ENCODE data around the gene C16orf86.

The C16orf86 gene, protein sequence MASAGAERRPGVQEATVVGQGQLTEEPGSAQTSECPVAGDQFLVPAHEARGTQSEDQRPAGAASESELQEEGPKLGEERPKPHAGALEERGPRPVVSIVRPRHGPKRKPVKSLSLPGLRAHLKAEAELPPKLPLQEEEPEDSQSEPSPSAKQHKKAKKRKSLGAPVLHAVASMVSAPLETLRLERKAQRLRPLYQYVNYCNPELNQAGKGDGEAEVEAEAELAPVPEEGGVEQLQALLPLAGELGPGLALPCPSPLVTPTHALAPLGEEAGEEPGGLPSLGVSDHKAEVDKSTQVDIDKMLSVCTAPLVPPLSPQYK

DNA sequence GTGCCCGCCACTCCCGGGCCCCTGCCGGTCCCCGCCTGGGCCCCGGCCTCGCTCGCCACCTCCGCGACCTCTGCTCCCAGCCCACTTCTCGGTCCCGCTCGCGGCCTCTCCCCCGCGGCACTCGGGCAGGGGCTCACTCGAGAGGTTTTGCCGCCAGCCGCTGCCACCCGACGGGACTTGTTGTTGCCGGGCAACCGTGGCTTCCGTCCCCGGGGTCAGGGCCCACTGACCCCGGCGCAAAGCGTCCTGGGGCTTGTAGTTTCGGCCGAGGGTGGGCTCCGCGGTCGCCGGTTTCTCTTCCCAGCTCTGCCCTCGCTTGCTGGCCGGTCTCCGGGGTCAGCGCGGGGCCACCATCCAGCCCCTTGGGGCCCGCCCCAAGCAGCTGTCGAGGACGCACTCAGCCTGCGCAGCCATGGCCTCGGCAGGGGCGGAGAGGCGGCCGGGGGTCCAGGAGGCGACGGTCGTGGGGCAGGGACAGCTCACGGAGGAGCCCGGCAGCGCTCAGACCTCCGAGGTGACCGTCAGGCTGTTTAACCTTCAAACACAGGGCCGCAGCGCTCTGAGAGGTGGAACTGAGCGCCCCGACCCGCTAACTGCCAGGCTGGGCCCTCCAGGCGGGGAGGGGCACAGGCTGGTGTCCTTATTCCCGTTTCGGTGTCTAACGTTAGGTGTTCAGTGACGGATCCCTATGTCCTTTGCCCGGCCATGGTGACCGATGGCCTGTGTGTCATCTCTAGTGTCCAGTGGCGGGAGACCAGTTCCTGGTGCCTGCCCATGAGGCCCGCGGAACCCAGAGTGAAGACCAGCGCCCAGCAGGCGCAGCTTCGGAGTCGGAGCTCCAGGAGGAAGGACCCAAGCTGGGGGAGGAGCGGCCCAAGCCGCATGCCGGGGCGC lies at the start of gene C16orf86, which contains the start of gene ENKD1:
Gene C16orf86 (plus strand): TSS at position 256 of the 894 bp plus-strand sequence. CDS start 157 bp downstream, at position 413.
Gene ENKD1 (minus strand): TSS at position 192 of the 894 bp plus-strand sequence. CDS start 308 bp downstream, outside the sequence.
- peak; percentile 78 to 79 for DNase-seq

- no peak for DNase-seq
Observed at GRCh38 chr16:67628216-67628615, 38.4 kb upstream of the C16orf86 start.

- no peak for DNase-seq
Observed at GRCh38 chr16:67632415-67633172, 34.0 kb upstream of the C16orf86 start.

GRCh38 chr16:67636713-67637112 lies 29.9 kb upstream of the C16orf86 start:
- DNase-seq, result no peak

- DNase-seq, result no peak
Observed at GRCh38 chr16:67637625-67638024, 29.0 kb upstream of the C16orf86 start.

DNA sequence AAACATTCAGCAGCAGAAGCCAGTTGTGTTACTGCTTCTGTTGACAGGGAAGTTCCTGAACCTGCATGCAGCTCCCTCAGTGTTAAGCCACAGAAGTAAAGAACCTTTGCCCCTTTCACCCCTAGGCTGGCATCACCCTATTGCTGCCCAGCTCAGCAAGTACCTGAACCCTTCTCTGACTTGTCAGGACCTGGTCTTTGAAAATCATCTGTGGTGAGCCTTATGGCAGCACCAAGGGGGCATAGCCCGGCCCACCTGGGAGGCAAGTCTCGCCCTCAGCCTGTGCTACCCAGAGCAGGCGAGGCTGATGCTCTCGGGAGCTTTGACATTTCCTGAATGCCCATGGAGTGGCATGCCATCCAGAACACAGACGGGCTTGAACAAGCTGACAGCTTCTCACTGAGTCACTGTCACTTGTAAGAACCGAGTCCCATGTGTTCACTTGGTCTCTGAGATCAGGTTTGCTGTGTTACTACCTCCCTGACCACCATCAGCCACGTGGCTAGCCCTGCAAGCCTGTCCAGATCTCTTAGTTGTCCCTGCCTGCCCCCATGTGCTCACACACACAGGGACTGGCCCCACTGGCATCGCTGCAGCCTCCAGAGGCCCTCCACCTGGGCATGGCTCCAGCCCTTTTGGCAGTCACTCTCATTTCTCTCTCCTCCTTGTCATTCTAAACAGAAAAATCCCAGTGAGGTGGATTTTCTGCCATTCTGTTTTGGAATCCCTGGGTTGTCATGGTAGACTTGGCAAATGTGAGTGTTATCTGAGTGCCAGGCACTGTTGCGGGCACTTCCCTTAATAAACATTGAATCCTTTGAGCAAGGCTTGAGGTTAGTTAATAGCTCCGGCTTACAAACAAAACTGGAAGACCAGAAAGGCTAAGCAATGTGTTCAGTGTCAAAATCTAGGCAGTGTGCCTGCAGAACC lies 24.6 kb upstream of the C16orf86 start:
- no peak for DNase-seq

DNA sequence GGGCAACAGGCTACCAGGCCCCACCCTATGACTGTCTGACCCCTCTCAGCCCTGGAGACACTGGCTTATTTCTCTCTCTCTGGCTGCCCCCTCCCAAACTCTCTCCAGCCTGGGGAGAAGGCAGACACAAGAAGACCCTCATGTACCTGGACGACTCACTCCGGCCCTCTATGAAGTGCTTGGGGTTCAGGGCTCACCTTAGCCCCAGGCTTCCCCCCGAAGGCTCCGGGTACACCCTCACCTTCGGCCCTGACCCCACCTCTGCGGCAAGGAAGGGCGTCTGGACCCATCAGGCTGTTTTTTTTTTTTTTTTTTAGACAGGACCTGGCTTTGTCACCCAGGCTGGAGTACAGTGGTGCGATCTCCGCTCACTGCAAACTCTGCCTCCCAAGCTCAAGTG lies 22.6 kb upstream of the C16orf86 start:
- DNase-seq, result no peak

DNA sequence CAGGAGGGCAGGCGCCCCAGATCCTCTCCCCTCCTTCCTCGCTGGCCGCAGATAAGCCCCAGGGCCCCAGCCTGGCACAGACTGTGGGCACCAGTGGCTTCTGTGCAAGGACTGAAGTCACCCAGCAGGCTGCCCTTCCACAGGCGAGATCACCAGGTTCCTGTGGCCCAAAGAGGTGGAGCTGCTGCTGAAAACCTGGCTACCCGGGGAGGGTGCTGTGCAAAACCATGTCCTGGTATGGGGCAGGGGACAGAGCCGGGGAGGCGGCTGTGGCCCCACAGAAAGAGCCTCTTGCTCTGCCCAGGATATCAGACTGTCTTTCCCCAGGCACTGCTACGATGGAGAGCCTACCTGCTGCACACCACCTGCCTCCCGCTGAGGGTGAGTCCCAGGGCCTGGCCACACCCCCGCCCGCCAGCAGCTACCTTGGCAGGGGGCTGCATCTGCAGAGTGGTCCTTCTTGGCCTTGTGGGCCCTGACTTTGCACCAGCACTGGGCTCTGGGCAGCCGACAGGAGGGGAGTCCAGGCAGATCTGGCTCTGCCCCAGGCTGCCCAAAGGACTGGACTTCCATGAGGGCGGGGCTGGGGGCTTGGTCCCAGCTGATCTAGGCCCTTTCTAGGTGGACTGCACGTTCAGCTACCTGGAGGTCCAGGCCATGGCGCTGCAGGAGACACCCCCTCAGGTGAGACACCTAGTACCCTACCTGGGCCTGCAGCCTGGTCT lies 21.1 kb upstream of the C16orf86 start:
- DNase-seq, result peak in 1 of 2 experiments; percentile 23

DNA sequence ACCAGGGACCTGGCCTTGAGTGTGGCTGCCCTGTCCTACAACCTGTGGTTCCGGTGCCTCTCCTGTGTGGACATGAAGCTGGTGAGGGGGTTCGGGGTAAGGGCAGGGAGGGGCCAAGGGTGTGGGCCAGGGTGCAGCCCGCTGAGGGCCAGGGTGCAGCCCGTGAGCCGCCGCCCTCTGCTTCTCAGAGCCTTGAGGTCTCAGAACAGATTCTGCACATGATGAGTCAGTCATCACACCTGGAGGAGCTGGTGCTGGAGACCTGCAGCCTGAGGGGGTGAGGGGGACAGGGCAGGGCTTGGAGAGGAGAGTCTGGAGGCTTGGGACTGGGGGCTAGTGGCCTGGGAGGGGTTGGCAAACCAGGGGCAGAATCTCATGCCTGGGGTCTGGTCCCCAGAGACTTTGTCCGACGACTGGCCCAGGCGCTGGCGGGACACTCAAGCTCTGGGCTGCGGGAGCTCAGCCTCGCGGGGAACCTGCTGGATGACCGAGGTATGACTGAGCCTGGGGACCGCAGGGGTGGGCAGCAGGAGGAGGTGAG lies 19.4 kb upstream of the C16orf86 start:
- DNase-seq, result no peak

DNA sequence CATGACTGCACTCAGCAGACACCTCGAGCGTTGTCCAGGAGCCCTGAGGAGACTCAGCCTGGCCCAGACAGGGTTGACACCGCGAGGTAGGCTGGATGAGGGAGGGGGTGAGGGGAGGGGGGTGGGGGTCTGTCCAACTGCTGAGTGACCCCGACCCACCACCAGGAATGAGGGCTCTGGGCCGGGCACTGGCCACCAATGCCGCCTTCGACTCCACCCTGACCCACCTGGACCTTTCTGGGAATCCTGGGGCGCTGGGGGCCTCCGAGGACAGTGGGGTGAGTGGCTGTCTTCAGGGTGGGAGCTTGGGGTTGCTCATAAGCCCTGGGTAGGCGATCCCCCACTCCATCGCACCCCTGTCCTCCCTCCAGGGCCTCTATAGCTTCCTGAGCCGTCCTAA lies 18.9 kb upstream of the C16orf86 start:
- no peak for DNase-seq

GRCh38 chr16:67648088-67648763 lies 18.4 kb upstream of the C16orf86 start:
- no peak for DNase-seq

DNA sequence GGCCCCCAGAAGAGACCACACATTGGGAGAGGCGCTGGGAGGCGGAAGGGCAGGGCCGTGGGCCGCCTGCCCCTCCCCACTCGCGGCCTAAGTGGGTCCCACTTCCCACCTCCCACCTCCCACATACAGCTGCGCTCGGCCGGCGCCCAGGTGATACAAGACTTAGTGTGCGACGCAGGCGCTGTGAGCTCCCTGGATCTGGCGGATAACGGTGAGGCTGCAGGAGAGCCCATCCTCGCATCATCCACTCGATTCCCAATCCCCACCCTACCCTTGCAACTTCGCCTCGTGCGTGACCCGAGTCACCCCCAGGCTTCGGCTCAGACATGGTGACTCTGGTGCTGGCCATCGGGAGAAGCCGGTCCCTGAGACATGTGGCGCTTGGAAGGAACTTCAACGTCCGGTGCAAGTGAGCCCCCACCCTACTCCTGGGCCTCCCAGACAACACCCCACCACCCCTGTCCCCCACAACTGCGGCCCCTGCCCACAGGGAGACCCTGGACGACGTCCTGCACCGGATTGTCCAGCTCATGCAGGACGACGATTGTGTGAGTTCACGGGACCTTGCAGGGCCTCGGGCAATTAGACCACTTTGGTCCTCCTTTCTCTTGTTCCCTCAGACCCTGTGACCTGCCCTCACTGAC lies 17.7 kb upstream of the C16orf86 start:
- no peak for DNase-seq

DNA sequence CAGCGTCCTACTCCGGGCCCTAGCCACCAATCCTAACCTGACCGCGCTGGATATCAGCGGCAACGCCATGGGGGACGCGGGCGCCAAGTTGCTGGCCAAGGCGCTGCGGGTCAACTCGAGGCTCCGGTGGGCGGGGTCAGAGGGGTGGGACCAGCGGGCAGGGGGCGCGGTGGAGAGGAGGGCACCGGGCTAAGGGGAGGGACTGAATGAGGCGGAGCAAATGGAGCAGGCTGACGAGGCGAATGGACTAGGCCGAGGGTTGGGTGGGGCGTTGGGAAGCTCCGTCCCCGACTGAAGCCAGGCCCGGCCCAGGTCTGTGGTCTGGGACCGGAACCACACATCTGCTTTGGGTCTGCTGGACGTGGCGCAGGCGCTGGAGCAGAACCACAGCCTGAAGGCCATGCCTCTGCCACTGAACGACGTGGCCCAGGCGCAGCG lies 17.1 kb upstream of the C16orf86 start:
- no peak for DNase-seq

GRCh38 chr16:67650023-67650422 lies 16.6 kb upstream of the C16orf86 start:
- DNase-seq, result no peak

DNA sequence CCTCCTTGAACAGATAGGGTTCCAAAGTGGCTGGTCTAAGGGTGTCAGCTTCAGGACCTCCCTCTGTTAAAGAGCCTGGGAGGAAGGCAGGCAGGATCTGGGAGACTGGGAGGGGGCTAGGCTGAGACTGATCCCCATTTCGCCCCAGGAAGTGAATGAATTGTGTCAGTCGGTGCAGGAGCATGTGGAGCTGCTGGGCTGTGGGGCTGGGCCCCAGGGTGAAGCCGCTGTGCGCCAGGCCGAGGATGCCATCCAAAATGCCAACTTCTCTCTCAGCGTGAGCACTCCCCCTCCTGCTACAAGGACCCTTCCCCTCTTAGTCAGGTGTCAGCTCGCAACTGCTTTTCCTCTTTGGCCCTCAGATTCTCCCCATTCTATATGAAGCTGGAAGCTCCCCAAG lies 15.6 kb upstream of the C16orf86 start:
- DNase-seq, result no peak

- DNase-seq, result no peak
Observed at GRCh38 chr16:67651847-67652246, 14.8 kb upstream of the C16orf86 start.

DNA sequence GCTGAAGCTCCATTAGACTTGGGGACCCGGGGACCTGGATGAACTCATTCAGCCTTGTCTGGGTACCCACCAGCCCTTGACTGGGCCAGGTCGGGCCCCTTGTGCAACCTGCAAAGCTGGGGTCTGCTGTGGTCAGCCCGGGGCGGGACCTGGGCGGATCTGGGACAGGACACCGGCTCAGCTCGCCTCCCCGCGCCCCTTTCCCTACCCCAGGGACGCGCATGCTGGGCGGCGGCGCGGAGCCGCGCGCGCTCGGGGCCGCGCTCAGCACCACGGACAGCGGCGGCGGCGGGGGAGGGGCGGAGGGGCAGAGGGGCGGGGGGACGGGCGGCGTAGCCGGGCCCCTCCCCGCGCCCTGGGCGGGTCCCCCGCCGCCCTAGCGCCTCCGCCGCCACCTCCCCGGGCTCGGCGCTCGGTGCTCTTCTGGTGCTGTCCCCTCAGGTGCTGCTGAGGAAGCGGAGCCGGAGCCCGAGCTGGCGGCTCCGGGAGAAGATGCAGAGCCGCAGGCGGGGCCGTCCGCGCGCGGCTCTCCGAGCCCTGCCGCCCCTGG lies 14.0 kb upstream of the C16orf86 start:
- DNase-seq, result no peak

DNA sequence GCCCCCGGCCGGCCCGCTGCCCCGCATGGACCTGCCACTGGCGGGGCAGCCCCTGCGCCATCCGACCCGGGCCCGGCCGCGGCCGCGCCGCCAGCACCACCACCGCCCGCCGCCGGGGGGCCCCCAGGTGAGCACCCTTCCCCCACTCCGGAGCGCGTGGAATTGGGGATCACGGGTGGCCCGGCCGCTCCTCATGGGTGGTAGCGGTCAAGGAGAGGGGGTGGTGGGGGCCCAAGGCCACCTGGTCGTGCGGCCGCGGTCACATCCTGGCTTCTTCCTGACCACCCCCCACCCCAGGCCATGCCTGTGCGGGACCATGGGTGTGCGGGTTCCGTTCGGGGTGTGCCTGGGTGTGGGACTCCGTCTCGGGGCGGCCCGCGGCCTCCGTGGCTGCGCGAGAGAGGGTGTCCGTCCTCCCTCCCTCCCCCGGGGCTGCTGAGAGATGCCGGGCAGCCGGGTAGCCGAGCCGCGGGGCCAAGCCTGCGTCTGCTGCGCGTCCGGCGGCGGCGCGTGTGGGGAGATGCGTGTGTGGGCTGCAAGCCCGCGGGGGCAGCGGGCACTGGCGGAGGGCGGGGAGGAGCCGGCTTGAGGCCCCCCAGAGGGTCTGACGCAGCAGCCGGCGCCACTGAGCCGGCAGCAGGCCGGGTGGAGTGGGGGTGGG lies 13.4 kb upstream of the C16orf86 start:
- DNase-seq, result no peak

All from stimulated activated CD4-positive, alpha-beta T cell treated with anti-CD3 and anti-CD28 coated beads, Interleukin-4, amount 100 ng/mL, for 4 hours (primary cell).